GM19351 (cell line): Measurements from ENCODE around the gene BTRC.

Experiments used
- ATAC-seq: cut with Tn5 transposase; IDR thresholded peaks from one replicate; pipeline ENCODE4 v1.9.1; 2021; ENCODE audit warnings: mild to moderate bottlenecking, moderate library complexity; ENCODE audit not compliant: unreplicated experiment

The BTRC gene

DNA sequence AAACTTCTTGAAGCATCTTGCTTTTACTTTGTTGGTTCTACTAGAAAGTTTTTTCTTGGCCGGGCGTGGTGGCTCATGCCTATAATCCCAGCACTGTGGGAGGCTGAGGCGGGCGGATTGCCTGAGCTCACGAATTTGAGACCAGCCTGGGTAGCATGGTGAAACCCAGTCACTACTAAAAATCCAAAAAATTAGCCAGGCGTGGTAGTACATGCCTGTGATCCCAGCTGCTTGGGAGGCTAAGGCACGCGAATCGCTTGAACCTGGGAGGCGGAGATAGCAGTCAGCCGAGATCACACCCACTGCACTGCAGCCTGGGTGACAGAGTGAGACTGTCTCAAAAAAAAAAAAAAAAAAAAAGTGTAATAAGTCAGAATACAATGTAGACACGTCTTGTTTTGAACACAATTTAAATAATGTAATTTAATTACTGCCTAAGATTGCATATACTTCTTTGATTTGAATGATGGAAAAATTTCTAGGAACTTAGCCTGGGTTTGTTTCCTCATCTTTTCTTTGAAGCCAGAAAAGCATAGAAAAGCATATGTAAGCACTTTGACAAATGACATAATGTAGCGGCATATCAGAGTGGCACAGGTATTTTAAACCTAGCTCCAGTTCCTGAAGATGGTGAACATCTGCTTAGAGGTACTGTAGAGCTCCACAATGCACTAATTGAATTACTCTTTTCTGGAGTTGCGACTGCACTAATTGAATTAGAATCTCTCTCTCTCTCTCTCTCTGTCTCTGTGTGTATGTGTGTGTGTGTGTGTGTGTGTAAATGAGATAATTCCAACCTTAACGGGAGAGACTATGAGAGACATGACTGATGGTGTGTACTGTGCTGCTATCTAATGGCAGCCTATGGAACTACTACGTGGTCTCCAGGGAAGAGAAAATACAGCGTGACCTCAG, 87.8 kb downstream of the BTRC start:
- ATAC-seq: no peak

DNA sequence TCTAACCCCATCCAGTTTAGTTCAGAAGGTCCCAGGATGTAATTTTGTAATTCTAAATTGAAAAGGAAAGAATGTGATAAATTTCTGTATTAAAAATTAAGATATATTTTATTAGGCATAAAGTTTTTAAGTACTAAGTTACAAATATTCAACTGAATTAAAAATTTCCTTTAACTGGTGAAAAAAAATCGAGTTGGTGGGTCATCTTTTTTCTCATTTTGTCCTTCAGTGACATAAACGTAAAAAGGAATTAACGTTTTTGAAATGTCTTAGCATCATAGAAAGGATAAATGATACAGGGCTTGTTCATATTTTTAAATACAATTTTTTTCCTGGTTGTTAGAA, 88.5 kb downstream of the BTRC start:
- ATAC-seq: no peak

- ATAC-seq: no peak
These were observed 90.3 kb downstream of the BTRC start for GRCh38 chr10:101444058-101444898.

- ATAC-seq: no peak
These were observed 92.1 kb downstream of the BTRC start for GRCh38 chr10:101446071-101446470.

- ATAC-seq: no peak
These were observed 93.0 kb downstream of the BTRC start for GRCh38 chr10:101446947-101447346.

GRCh38 chr10:101447477-101447876, 93.5 kb downstream of the BTRC start:
- ATAC-seq: no peak

GRCh38 chr10:101450277-101451080, 96.5 kb downstream of the BTRC start:
- ATAC-seq: no peak

DNA sequence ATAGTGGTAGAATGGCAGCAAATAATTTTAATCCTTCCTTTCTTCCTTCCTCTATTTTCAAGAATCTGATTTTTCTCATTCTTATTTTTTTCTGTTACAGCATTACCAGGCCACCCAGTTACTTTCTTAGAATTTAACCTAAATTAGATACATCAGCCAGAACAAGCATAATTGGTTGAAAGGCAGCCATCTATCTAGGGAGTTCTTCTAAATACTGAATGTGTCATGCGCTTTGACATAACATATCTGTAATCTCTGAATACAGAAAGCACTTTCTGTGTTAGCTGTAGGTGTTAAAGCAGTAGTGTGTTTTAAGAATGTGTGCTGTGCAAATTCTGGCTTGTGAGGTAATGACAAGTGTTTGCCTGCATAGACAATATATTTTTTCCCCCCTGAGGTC, 97.3 kb downstream of the BTRC start:
- no peak for ATAC-seq

DNA sequence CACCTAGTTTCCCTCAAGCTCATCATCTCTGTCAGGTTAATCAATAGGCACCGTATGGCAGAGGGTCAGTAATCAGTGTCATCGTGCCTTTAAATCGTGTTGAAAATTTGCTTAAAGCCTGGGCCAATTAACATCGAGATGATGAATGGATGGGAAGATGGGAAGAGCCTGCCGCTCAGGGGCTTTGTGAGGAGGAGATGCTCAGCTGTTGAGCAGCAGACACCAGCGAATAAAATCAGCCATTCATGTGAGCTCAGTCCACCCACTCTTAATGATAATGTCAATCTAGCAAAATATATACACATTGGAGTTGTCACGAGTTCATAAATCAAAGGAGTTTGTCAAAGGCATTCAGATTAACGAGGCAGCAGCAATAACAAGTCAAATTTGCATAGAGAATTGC, 97.7 kb downstream of the BTRC start:
- no peak for ATAC-seq

GRCh38 chr10:101452176-101452575, 98.2 kb downstream of the BTRC start:
- no peak for ATAC-seq

GRCh38 chr10:101452593-101452992, 98.6 kb downstream of the BTRC start:
- ATAC-seq: no peak

- no peak for ATAC-seq
These were observed 99.4 kb downstream of the BTRC start for GRCh38 chr10:101453318-101453717.

DNA sequence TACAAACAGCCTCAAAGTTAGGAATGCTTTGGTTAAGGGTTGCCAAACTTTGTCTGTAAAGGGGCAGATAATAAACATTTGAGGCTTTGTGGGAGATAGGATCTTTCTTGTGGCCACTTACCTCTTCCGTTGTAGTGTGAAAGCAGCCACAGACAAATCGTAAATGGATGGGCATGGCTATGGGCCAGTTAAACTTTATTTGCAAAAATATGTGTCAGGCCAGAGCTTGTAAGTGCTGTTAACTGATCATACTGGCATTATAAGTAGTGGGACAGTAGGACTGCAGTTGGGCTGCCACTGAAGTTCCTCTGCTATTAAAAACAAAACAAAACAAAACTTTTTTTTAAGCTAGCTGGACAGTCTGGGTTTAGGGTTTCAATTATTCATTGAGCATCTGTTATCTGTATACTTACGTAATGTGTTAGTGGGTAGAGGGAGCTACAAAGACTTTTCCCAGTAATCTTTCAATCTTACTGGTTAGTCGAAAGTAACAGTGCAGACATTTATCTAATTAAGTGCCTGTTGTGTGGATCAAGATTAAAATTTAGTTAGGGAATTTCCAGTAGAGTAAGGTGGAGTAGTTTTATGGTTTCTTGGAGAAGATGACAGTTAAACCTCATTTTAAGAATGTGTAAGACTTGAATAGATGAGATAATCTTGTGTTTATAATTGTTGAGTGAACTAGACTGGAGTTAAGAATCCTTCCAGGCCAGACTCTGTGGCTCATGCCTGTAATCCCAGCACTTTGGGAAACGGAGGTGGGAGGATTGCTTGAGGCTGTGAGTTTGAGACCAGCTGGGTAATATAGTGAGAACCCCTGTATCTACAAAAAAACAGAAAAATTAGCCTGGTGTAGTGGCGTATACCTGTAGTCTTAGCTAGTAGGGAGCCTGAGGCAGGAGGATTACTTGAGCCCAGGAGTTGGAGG, 100.1 kb downstream of the BTRC start:
- ATAC-seq: no peak

DNA sequence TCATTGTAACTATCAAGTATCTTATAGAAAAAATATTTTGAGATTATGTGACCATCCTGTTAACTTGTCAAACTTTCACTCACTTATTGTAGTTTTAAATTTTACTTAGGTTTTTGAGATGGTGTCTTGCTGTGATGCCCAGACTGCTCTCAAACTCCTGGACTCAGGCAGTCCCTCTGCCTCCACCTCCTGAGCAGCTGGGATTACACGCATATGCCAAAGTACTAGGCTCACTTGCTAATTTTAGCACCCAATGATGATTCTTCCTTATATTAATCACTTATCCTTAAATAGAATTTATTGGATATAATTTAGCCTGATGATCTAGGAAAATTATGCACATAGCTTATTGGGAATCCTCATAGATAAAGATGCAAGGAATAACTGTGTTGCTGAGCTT, 104.9 kb downstream of the BTRC start:
- ATAC-seq: no peak

- no peak for ATAC-seq
These were observed 110.1 kb downstream of the BTRC start for GRCh38 chr10:101464082-101464481.

DNA sequence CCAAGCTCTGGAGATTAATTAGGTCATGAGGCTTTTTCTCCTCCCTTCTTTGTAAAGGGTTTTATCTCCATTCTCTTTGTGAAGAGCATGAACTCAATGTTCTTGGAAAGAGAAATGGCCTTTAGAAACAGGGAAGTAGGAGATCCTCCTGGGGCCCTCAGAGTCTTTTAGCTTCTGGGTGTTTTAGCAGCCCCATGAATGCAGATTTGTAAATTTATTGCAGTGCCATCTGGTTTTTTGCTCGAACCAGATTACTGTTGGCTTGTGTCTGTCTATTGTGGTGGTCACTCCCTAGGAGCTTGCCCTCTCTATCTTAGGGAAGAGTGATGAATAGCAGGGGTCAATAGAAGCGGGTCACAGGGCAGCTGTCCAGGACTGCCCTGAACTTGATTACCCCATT, 110.6 kb downstream of the BTRC start:
- ATAC-seq: no peak

- ATAC-seq: no peak
These were observed 112.3 kb downstream of the BTRC start for GRCh38 chr10:101466016-101466912.

DNA sequence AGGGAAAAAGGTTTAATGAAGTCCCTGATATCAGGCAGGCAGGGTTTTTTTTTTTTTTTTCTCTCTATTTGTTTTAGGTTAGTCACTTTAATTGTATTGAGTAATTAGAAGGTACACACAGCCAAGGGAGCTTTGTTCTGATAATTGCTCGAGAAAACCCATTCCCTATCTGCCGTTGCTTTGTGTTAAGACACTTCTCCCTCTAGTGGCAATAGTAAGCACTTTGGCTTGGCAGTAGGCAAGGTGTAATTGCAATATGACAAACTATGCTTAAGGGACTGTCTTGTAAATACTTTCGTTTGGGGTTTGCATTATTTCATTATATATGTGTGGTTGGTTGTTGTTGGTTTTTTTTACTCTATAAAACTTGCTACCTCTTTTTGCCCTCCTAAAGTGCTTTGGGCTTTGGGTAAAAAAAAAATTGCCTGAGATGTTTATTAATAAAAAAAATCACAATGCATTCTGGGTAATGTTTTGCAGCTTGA, 113.4 kb downstream of the BTRC start:
- ATAC-seq: no peak

- ATAC-seq: no peak
These were observed 114.2 kb downstream of the BTRC start for GRCh38 chr10:101468159-101468558.
